22Rv1 (cell line): ENCODE measurements around the gene EFNB1.

Experiments
- H3K27ac ChIP-seq: fragments of 450-650 bp; 2 replicates; pipeline ENCODE4 v1.5.1; 2017
- ZFX ChIP-seq: fragments of 450-650 bp; IDR thresholded peaks from 2 replicates; pipeline ENCODE4 v1.6.1; 2017; ENCODE audit warnings: antibody characterized with exemption, borderline replicate concordance
- TF ChIP-seq, protein P1 (sequence below): fragments of 450-650 bp; IDR thresholded peaks from 2 replicates; pipeline ENCODE4 v1.5.1; 2017; ENCODE audit warnings: mild to moderate bottlenecking

EFNB1 gene

DNA sequence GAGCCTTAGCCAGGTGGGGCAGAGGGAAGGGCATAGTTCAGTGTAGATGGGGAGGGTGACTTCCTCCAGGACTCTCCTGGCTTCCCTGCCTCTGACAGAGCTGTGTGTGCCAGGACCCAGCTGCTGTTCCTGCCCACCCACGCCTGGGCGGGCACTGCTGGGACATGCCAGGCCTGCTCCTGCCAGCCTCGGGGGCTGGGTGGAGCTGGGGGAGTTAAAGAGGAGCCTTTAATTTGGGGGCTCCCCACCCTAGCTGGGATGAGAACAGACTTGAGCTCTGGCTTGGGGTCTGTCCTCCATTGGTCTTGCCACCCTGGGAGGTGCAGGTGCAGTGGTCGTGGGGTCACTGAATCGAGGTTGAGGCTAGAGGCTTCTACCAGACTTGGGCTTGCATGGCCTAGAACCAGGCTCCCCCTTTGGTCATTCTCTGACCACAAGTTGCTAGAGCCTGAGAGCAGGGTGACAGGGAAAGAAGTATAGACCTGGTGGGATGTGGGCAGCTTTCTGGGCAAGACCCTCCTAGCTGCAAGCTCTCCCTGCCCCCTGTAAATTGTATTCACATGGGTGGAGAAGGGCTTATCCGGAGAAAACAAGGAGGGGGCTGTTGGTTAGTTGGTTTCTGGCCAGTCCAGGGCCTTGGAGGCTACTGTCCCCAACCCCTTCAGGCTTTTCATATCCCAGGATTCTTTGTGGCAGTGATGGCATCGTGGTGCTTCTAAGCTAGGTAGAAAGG is 5.7 kb downstream of the EFNB1 start:
- H3K27ac ChIP-seq: no peak overlapping the region
- TF ChIP-seq, protein P1, sequence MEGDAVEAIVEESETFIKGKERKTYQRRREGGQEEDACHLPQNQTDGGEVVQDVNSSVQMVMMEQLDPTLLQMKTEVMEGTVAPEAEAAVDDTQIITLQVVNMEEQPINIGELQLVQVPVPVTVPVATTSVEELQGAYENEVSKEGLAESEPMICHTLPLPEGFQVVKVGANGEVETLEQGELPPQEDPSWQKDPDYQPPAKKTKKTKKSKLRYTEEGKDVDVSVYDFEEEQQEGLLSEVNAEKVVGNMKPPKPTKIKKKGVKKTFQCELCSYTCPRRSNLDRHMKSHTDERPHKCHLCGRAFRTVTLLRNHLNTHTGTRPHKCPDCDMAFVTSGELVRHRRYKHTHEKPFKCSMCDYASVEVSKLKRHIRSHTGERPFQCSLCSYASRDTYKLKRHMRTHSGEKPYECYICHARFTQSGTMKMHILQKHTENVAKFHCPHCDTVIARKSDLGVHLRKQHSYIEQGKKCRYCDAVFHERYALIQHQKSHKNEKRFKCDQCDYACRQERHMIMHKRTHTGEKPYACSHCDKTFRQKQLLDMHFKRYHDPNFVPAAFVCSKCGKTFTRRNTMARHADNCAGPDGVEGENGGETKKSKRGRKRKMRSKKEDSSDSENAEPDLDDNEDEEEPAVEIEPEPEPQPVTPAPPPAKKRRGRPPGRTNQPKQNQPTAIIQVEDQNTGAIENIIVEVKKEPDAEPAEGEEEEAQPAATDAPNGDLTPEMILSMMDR: no peak
- TF ChIP-seq ZFX: no peak

DNA sequence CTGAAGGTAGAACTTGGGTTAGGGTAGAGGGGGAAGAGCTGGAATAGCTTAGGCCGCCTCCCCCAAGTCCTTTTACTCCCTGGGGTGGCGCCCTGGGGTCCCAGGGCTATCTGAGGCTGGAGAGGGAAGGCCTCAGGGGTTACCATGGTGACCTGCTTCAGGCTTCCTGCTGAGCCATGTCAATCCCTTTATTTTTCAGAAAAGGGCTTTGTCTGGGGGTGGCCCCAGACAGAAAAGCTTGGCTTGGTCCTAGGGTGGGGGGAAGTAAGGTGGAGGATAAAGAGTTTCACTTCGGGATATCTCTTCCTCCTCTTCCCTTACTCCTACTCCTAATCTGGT is 6.3 kb downstream of the EFNB1 start:
- no peak overlapping the region for H3K27ac ChIP-seq
- TF ChIP-seq, protein P1: no peak

DNA sequence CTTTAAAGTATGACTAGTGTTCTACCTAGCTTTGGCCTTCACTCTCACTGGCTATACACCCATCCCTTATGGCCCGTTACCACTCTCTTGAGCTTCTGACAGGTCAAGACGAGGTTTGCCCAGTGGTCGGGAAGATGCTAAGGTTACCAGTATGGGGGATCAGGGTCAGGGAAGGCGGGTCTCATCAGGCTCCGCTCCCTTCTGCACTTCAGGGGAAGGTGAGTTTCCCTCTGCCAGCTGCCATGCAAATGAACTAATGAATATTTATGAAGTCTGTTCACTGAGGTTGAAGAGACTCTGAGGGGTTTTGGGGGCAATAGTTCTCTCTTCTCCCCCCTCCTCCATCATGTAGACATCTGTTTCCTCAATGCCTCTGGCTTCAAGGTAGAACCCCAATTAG is 6.6 kb downstream of the EFNB1 start:
- no peak for TF ChIP-seq ZFX
- TF ChIP-seq, protein P1: no peak
- no peak overlapping the region for H3K27ac ChIP-seq

DNA sequence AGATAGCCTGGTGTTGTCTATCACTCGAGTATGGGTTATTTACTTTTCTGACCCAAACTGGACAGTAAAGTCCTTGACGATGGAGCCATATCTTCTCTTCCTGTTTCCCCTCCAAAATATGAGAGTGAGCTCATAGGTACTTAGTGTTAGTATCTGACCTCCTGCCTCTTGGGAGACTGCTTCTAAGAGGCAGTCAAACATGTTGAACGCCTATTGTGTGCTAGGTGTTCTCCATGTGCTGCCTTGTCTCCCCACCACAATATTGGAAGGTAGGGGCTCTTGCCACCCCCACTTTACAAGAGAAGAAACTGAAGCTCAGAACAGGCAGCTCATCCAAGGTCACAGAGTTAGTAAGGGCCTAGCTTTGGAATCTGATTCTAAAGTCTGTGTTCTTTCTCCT is 8.3 kb downstream of the EFNB1 start:
- no peak for TF ChIP-seq ZFX
- TF ChIP-seq, protein P1: no peak
- no peak overlapping the region for H3K27ac ChIP-seq

DNA sequence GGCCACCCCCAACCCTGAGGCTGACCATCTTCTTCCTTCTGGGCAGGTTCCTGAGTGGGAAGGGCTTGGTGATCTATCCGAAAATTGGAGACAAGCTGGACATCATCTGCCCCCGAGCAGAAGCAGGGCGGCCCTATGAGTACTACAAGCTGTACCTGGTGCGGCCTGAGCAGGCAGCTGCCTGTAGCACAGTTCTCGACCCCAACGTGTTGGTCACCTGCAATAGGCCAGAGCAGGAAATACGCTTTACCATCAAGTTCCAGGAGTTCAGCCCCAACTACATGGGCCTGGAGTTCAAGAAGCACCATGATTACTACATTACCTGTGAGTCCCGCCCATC is 9.7 kb downstream of the EFNB1 start:
- H3K27ac ChIP-seq: no peak overlapping the region
- TF ChIP-seq, protein P1: no peak
- TF ChIP-seq ZFX: no peak

DNA sequence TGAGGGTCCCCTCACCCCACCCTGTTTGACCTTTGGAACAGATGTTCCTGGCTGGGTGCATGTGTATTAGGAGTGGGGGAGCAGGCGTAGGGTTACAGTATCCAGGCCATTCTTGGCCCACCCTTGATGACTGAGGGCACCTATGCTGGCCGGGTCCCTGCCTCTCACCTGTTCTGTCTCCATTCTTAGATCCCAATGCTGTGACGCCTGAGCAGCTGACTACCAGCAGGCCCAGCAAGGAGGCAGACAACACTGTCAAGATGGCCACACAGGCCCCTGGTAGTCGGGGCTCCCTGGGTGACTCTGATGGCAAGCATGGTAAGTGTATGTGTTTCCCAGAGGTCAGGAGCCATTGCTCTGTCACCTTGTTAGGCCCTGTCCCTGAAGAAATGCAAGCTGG is 10.9 kb downstream of the EFNB1 start:
- TF ChIP-seq, protein P1: no peak
- TF ChIP-seq ZFX: no peak
- H3K27ac ChIP-seq: no peak overlapping the region

DNA sequence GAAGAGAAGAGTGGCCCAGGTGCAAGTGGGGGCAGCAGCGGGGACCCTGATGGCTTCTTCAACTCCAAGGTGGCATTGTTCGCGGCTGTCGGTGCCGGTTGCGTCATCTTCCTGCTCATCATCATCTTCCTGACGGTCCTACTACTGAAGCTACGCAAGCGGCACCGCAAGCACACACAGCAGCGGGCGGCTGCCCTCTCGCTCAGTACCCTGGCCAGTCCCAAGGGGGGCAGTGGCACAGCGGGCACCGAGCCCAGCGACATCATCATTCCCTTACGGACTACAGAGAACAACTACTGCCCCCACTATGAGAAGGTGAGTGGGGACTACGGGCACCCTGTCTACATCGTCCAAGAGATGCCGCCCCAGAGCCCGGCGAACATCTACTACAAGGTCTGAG is 11.4 kb downstream of the EFNB1 start:
- H3K27ac ChIP-seq: no peak overlapping the region
- TF ChIP-seq, protein P1: no peak
- no peak for TF ChIP-seq ZFX
